IPS-NIHi7 (cell line): ENCODE data around the gene LCNL1.
A peak's percentile ranks its signal among the peaks of the same experiment; 100 is the strongest.

ENCODE experiments used
- DNase-seq: peaks from one replicate; pipeline ENCODE4 v3.0.0; 2012; ENCODE audit warnings: mixed read lengths; ENCODE audit errors: extremely low spot score

LCNL1 gene

DNA sequence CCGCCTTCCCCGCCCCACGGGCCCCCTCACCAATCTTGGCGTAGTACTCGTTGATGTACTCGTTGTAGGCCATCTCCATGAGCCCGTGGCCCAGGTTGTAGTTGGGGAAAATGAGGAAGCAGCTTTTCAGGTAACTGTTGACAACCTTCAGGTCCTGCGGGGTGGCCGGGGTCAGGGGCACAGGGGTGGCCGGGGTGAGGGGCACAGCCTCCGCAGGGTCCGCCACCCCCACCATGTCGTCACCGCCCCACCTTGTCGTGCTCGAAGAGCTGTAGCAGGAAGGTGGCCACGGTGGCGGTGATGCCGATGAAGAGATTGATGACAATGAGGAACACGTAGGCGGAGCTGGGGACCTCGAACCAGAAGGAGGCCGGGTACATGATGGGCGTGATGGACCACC lies 28.4 kb downstream of the LCNL1 start:
- no peak for DNase-seq

DNA sequence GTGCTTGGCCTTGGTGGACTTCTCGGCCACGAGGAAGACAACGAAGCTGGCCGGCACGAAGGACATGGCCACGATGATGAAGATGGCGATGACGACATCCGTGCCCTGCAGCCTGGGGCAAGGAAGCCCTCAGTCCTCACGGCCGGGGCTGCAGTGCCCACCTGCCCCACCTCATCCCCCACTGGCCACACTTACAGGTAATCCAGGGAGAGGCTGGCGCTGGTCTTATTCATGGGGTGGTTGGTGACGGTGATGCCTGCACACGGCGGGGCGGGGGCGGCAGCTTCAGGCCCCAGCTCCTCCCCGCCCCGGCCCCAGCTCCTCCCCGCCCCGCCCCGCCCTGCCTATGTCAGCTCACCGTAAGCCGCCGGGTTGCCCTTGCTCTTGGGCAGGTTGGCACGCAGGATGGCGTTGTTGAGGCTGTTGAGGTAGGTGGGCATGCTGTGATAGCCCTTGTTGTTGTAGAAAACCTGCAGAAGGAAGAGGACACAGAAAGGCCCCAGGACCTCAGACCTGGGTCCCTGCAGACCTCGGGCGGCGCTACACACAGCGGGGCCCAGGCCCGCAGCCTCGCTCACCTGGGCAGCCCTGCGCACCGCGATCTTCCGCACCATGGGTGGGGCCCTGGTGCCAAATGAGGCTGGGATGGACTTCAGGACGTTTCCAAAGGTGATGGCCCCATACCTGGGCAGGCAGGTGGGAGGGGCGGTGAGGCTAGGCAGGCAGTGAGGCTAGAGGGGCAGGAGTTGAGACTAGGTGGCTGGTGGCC lies 29.3 kb downstream of the LCNL1 start:
- DNase-seq = no peak

DNA sequence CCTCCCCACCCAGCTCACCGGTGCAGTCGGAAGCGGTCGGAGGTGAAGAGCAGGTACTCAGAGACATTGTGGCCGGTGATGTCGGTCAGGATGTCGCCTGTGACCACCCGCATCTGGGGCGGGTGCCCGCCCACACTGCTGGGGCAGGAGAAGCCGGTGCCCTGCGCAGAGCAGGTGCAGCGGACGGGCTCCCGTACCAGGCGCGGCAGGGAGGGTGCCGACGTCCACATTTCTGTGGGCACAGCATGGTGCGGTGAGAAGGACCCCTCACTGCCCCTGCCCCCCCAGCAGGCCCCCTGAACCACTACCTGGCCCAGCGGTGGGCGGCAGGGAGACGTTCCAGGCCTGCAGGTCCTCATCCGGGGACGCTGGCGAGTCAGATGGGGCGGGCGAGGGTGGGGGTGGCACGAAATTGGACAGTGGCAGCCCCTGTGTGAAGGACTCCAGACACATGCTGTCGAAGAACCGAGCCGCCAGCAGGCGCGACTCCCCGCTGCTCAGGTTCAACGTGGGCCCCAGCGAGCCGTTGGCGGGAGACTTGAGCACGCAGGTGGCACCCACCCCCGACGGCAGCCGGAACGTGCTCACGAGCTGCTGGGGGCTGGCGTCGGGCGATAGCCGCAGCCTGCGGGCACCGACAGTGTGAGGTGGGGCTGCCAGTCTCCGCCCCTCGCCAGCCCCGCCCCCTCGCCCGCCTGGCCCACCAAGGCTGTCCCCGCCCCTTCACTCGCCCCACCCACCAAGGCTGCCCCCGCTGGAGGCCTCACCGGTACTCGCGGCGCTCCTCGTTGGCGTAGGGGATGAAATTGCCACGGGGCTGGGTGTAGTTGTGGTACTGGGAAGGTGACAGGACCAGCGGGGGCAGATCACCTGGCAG lies 30.1 kb downstream of the LCNL1 start:
- peak; percentile 90 for DNase-seq

DNA sequence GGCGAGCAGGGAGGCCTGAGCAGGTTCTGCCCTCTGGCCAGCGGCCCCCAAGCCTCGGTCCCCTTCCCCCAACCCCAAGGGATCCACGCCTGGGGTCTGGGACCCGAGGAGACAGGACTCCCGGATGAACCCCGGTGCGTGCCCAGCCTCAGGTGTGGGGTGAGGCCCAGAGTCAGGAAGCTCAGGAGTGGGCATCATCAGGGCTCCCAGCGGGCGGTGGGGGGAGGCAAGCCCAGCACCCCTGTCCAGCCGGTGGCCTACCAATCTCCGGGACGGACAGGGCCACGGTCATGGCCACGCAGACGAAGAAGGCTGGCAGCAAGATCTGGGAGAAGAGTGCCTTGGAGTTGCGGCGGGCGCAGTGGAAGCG lies 30.8 kb downstream of the LCNL1 start:
- no peak for DNase-seq

DNA sequence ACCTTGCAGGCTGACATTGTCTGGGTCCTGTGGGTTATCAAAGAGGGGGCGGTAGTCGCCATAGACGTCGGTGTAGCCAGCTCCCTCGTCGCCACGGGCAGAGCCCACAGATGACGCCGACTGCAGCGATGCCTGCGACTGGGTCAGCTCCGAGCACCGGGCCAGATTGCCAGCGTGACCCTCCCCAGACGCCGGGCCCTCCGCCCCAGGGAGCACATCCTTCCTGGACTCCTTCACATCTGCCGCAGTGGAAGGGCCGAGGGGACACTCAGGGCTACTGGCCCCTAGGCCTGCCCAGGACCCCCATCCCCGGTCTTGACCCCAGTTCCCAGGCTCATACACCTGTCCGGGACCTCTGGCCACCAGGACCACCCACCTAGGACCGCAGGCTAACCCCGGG lies 31.4 kb downstream of the LCNL1 start:
- no peak for DNase-seq

DNA sequence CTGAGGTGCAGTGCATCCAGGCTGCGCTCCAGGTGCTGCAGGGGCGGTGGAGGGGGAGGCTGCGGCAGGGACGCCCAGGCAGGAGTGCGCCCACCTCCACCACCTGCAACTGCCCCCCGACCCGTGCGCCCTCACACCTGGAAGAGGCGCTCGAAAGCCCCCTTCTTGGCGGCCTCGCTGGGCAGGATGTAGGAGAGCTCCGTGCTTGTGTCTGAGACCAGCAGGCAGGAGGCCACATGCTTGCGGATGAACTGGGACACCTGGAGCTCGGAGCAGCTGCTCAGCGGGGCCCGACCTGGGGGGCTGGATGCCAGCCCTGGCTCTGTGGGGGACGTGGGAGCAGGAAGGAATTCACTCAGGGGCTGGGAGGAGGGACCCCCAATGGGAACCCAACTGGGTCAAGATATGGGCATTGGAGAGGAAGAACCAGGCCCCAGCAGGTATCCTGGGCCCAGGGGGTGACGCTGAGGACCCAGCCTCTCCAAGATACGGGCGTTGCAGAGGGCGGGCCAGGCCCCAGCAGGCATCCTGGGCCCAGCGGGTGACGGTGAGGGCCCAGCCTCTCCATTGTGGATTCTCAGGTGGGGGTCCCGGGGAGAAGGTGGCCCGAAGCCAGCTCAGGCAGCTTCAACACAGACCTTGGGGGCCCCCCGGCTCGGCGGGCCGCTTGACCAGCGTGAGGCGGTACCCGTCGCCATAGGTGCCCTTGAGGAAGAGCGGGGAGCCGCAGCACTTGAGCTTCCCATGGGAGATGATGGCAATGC lies 32.2 kb downstream of the LCNL1 start:
- DNase-seq = no peak

DNA sequence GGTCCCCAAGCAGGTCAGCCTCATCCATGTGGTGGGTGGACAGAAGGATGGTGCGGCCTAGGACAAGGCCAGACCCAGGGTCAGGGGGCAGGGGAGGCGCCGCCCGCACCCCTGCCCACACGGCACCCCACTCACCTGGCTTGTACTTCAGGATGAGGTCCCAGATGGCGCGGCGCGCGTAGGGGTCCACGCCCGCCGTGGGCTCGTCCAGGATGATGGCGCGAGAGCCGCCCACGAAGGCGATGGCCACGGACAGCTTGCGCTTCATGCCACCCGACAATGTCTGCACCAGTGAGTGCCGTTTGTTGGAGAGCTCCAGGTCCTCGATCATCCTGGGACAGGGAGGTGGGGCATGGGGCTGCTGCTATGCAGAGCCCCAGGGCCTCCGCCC lies 32.7 kb downstream of the LCNL1 start:
- no peak for DNase-seq

DNA sequence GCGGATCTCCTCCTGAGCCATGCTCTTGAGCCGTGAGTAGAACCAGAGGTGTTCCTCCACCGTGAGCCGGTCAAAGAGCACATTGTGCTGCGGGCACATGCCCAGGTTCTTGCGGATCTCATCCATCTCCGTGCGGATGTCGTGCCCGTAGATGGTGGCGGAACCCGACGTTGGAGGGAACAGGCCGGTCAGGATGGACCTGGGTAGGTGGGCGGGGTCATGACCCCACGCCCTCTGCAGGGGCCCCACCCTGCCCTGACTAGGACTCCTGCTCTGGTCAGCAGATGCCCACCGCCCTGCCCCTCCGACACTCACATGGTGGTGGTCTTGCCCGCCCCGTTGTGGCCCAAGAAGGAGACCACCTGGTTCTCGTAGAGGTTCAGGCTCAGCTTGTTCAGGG lies 33.2 kb downstream of the LCNL1 start:
- no peak for DNase-seq

DNA sequence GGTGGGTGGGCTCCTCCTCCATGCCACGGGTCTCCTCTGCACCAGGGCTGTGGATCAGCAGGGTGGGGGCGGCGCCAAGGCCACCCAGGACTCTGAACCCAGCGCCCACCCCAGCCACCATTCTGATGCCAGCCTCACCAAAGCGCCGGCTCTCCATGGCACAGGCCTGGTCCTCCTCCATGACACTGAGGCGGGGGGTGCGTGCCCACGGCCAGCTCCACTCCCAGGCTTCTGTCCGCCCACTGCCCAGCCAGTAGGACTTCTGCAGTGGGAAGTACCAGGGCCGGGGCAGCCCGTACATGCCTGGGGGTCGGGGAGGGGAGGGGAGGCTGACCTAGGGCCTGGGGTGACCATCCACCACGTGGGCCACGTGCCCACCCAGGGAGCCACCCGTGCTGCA lies 33.6 kb downstream of the LCNL1 start:
- DNase-seq = no peak

DNA sequence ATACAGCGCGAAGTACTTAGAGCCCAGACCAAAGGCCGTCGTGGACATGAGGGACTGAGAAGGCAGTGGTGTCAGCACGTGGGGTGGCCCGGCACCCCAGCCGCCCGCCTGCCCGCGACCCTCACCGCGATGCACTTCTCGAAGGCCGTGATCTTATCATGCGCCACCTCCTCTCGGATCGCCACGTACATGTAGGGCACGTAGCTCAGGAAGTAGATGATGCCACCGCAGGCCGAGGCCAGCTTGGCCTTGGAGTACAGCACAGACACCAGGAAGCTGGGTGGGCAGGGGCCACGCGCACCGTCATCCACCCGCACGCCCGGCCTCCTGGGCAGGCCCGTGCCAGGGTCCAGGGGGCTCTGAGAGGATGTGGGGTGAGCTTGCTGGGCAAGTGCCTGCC lies 34.3 kb downstream of the LCNL1 start:
- no peak for DNase-seq

DNA sequence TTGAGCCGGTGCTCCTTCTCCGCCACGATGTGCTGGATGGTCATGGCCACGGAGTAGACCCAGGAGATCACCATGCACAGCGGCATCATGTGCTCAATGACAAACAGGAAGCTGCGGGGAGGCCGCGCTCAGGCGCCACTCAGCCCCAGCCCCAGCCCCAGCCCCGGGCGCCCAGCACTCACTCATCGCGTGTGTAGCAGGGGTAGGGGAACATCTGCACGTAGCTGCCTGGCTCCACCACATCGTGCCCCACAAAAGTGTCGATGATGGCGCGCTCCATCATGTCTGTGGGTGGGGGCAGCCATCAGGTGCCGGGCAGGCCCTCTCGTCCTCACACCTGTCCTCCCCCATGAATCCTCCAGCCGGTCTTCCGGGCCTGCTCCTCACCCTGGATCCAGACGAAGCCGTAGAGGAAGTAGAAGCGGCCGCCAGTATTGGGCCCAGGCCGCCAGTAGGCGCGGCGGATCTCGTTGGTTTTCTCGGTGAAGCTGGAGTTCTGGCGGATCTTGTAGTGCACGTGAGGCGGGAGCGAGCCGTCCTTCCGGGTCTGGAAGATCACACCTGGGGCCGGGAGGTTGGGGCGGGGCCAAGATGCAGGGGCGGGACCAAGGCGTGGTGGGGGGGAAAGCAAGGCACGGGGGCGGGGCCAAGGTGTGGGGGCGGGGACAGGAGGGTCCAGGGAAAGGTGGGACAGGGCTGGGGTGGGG lies 35.2 kb downstream of the LCNL1 start:
- DNase-seq = peak; percentile 48

DNA sequence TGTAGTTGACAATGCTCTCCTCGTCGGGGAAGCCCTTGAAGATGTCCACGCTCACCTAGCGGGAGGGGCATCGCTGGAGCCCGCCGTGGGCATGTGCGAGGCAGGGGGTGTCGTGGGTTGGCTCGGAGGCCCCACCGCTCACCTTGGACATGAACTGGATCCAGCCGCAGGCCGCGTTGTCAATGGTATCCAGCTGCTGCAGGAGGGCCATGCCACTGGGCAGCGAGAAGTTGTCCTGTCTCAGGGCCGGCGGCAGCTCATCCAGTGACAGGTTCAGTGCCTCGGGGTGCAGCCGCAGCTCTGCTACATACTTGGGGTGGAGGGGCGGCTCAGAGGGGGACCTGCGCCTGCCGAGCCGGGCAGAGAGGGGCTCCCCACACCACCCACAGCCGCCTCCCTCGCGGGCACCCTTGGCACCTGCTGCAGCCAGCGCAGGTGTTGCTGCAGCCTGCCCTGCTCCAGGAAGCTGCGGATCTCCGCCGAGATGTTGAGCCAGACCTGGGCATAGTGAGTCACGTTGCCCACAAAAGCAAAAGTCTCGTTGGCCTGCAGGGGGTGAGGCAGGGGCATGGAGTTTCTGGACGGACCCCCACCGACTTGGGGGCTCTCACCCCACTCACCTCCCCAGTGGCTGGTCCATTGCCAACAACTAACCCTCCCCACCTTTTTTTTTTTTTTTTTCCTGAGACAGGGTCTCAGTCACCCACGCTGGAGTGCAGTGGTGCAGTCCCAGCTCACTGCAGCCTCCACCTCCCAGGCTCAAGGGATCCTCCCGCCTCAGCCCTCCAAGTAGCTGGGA lies 36.2 kb downstream of the LCNL1 start:
- DNase-seq = no peak

DNA sequence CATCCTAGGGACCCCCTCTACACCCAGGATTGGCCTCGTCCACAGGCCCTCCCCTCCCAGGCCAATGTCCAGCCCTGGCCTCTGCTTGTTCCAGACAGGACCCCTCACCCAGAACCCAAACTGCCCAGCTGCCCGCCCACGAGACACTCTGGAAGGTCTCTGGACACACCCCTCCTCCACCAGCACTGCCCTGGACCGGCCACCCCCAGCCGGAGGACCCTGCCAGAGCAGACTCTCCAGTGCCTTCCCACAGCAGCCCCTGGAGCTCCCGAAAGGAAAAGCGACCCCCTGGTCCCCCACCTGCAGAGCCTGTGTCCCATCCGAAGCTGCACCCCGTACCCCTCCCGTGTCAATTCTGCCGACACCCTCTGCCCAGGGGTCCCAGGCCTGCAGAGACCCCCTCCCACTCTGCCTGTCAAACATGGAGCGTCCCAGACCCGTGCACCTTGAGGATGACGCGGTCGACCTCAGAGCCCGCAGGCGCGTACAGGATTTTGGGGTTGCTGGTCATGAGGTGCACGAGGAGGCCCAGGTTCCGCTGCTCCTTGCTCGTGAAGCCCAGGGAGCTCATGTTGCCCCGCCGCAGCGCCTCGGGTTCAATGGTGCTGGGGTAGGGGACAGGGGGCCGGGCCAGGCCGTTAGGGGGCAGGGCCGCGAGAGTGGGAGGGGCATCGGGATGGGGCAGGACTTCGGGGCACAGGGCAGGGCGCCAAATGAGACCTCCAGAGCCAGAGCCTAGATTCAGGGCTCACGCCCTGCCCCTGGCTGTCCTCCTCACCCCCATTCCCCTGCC lies 37.3 kb downstream of the LCNL1 start:
- DNase-seq = no peak

DNA sequence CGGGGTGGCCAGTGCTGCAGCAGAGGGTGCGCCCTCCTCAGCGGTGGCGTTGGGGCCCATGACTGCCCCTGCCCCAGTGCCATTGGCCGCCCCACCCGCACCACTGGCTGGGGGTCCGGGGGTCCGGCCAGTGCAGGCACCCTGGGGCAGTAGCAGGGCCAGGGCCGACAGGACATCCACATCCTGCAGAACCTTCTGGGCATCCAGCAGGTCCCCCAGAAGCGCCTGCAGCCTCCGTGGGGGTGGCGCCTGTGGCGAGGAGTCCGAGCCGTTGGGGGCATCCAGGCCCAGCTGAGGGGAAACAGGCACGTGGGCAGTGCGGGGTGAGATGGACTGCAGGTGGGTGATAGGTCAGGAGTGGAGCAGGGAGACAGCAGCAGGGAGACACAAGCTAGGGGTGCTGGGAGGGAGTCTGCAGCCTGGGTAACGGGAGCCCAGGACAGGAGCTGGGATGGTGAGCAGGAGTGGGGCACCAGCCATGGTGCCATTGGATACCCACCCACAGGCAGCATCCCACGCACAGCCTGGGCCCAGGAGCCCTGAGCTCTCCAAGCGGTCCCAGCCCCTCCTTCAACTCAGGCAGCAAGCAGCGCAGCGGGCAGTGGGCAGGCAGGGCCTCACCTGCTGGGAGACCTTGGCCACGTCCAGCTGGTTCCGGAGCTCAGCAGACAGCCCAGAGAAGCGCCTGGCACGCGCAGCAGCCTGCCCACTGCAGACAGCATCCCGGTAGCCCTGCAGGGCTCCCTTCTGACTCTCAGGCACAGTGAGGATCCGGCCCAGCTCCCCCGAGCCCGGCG lies 38.2 kb downstream of the LCNL1 start:
- DNase-seq = no peak

DNA sequence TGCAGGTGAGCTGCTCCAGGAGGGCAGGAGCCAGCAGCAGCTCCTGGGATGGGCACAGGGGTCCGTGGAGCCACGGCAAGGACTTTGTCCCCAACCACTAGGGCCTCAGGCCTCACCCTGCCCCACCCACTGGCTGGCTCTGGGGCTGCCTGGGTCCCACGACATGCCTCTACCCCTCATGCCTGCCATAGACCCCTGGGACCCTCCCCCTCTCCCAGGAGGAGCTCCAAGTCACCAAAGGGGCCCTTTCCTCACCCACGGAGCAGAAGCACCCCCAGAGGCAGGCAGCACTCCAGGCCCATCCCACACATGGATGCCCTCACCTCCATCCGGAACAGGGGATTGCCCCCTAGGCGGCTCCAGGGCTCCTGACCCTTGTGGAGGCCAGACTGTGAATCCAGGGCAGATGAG lies 38.8 kb downstream of the LCNL1 start:
- DNase-seq = no peak

DNA sequence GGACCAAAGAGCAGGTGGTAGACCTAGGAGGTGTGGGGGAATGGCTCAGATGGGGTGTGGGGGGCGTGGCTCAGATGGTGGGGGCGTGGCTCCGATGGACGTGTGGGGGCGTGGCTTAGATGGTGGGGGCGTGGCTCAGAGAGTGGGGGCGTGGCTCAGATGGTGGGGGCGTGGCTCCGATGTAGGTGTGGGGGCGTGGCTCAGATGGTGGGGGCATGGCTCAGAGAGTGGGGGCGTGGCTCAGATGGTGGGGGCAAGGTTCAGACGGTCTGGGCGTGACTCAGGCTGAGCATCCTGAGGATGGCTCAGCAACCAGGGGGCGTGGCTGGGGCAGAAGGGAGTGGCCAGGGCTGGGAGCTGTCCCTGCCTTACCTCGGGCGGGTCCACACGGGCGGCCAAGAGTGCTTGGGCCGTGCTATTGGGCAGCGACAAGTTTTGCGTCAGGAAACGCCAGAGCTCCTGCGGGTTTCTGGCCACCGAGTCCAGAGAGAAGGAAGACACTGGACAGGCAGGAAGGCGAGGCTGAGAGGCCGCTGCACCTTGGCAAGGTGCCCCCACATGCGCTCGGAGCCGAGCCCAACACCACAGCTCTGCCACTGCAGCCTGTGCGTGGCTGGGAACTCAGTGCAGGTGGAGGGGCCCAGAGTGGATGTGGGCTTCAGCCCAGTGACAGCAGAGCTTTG lies 39.3 kb downstream of the LCNL1 start:
- peak; percentile 96 for DNase-seq

DNA sequence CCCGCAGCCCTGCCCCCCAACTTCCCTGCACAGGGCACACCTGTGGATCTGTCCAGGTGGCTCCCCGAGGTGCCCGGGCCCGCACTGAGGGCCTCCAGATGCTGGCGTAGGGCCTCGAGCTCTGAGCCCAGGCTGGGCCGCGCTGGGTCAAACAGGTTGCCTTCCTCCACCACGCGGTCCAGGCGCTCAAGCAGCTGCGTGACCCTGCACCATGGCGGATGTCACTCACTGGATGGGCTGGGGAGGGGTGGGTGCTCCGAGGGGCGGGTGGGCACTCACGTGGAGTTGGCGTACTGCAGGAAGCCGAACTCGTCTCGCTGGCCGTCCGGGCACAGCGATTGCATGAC lies 39.8 kb downstream of the LCNL1 start:
- DNase-seq = no peak

DNA sequence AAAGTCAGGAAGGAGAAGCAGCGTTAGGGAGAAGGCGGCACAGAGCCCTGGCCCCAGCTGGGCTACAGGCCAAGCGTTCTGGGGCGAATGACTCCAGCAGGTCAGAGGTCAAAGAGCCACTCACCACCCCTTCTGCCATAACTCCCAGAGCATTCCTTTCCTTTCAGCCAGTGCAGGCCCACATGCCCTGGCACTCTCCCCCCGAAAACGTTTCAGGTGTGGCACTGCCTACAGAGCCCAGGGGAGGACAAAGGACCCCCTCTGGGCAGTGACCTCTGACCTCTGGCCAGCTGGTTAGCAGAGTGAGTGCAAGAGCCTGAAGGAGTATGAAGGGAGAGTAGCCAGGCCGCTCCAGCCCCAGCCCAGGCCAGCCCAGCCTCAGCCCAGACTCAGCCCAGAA lies 40.4 kb downstream of the LCNL1 start:
- DNase-seq = no peak

DNA sequence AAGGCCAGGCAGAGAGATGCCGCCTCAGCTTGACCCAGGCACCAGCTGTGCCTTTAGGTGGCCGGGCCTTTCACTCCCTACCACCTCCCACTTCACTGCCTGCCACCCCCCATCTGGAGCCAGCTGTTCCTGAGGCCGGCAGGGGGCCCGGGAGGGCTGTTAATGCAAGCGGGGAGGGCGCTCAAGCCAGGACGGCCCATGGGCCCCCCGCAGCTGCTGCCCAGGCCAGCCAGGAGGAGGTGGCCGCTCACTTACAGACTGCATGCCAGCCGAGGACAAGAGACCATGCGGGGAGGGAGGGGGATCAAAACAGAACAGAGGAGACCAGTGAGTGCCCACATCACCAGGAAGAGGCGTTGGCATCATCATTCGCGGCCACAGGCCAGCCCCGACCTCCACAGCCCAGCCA lies 40.8 kb downstream of the LCNL1 start:
- no peak for DNase-seq
